Left ventricle myocardium inferior (tissue), 1 donor: Measurements from ENCODE around the gene PIGZ. TPM values are rescaled to one million over a fixed set of nuclear protein-coding genes. Genes with fewer than 3 reads are reported as not detected.
A peak's percentile ranks its signal among the peaks of the same experiment; 100 is the strongest.

ENCODE experiments used
- DNase-seq: peaks from one replicate; pipeline ENCODE4 v3.0.0-alpha.2; 2020
- H3K27ac ChIP-seq: fragments of 200-600 bp; replicated peaks from 2 replicates; pipeline ENCODE4 v1.8.0; 2021
- H3K27me3 ChIP-seq: fragments of 200-600 bp; 2 replicates; pipeline ENCODE4 v1.8.0; 2021; ENCODE audit warnings: low read depth
- H3K36me3 ChIP-seq: fragments of 200-600 bp; 2 replicates; pipeline ENCODE4 v1.8.0; 2021
- H3K4me1 ChIP-seq: fragments of 200-600 bp; 2 replicates; pipeline ENCODE4 v1.8.0; 2021
- H3K4me3 ChIP-seq: fragments of 200-600 bp; 2 replicates; pipeline ENCODE4 v1.8.0; 2021; ENCODE audit warnings: mild to moderate bottlenecking, moderate library complexity
- H3K9me3 ChIP-seq: fragments of 200-600 bp; replicated peaks from 2 replicates; pipeline ENCODE4 v1.8.0; 2021
- CTCF ChIP-seq: fragments of 200-600 bp; IDR thresholded peaks from 2 replicates; pipeline ENCODE4 v1.8.0; 2021; ENCODE audit warnings: antibody characterized with exemption, mild to moderate bottlenecking, borderline replicate concordance
- intact Hi-C: fragments of 100-400 bp; cut with micrococcal nuclease; formaldehyde crosslinking; loops from one replicate; pipeline ENCODE4 v1.11.0; 2022
- total RNA-seq: library from RNA; stranded (reverse); fragmentation: NEBNext Ultra II Directional; extraction: Animal tissue kit (Norgen Biotek cat#: 25700); gene quantifications from one replicate; pipeline ENCODE4 v1.2.1, GENCODE V29; 2021
- donor health status: DM: no; HTN: yes; CAD: no; lungs with severe emphysema.

PIGZ gene
- total RNA-seq, 1 donor from 2014 or later: 3.7 TPM

GRCh38 chr3:197007953-197008352, 39.3 kb upstream of the PIGZ start:
- H3K27ac ChIP-seq: no peak overlapping the region
- intact Hi-C loops: loop anchor here (10.0 kb wide), 1 partner anchor 177 kb away; no protein-coding TSS in a partner anchor
- H3K9me3 ChIP-seq: no peaks in the 10 kb centered on the region
- no peak for DNase-seq
- H3K4me1 ChIP-seq: peaks cover 7% of the 10 kb centered on the region
- H3K4me3 ChIP-seq: no peak overlapping the region
- no peak for TF ChIP-seq CTCF
- H3K36me3 ChIP-seq: no peaks in the 10 kb centered on the region
- peaks cover 7% of the 10 kb centered on the region for H3K27me3 ChIP-seq

GRCh38 chr3:197007296-197007940, 38.8 kb upstream of the PIGZ start:
- no peak overlapping the region for H3K27ac ChIP-seq
- DNase-seq: no peak
- no peaks in the 10 kb centered on the region for H3K36me3 ChIP-seq
- no peak overlapping the region for H3K4me3 ChIP-seq
- TF ChIP-seq CTCF: no peak
- H3K4me1 ChIP-seq: peaks cover 9% of the 10 kb centered on the region
- intact Hi-C loops: loop anchor here (10.0 kb wide), 1 partner anchor 177 kb away; no protein-coding TSS in a partner anchor
- H3K27me3 ChIP-seq: peaks cover 7% of the 10 kb centered on the region
- H3K9me3 ChIP-seq: no peaks in the 10 kb centered on the region

- no peak overlapping the region for H3K27ac ChIP-seq
- no peaks in the 10 kb centered on the region for H3K9me3 ChIP-seq
- TF ChIP-seq CTCF: no peak
- peaks cover 7% of the 10 kb centered on the region for H3K27me3 ChIP-seq
- peaks cover 15% of the 10 kb centered on the region for H3K4me1 ChIP-seq
- DNase-seq: no peak
- H3K36me3 ChIP-seq: no peaks in the 10 kb centered on the region
- intact Hi-C loops: loop anchor here (10.0 kb wide), 1 partner anchor 178 kb away; no protein-coding TSS in a partner anchor
- no peak overlapping the region for H3K4me3 ChIP-seq
Observed at GRCh38 chr3:197006860-197007259, 38.2 kb upstream of the PIGZ start.

- Histone ChIP-seq H3K27me3 (peaks cover 7% of the 10 kb centered on the region), H3K4me3 (no peak overlapping the region), H3K9me3 (no peaks in the 10 kb centered on the region), H3K4me1 (peaks cover 15% of the 10 kb centered on the region), H3K27ac (no peak overlapping the region), H3K36me3 (no peaks in the 10 kb centered on the region)
- intact Hi-C loops: loop anchor here (10.0 kb wide), 1 partner anchor 178 kb away; no protein-coding TSS in a partner anchor
- no peak for TF ChIP-seq CTCF
- DNase-seq: no peak
Observed at GRCh38 chr3:197006446-197006845, 37.8 kb upstream of the PIGZ start.

- DNase-seq: peak; percentile 20
- H3K36me3 ChIP-seq: no peaks in the 10 kb centered on the region
- peak overlapping the region; percentile 76 for H3K4me3 ChIP-seq
- H3K27ac ChIP-seq: peak overlapping the region; percentile 65
- intact Hi-C loops: loop anchor here (10.0 kb wide), 1 partner anchor 181 kb away; no protein-coding TSS in a partner anchor
- no peaks in the 10 kb centered on the region for H3K27me3 ChIP-seq
- no peak for TF ChIP-seq CTCF
- H3K4me1 ChIP-seq: peaks cover 15% of the 10 kb centered on the region
- peaks cover 4% of the 10 kb centered on the region for H3K9me3 ChIP-seq
Observed at GRCh38 chr3:197003461-197004385, 35.1 kb upstream of the PIGZ start.
